Suprapubic skin (tissue), 3 donors: Measurements from ENCODE around the gene LMF2.

Source experiments
- POLR2A ChIP-seq, 2 donors: fragments of 450-650 bp; IDR thresholded peaks; one replicate each; pipeline ENCODE4 v1.6.1; 2017; ENCODE audit warnings: antibody characterized with exemption in 2 of 2, mild to moderate bottlenecking in 2 of 2, moderate library complexity in 2 of 2
- TF ChIP-seq, protein P1 (sequence below), 2 donors: fragments of 200-600 bp in 1 of 2; fragments of 450-650 bp in 1 of 2; sonication (generic) in 1 of 2; IDR thresholded peaks; one replicate each; pipeline ENCODE4 v1.5.1; 2016 to 2019; ENCODE audit warnings: antibody characterized with exemption in 2 of 2, mild to moderate bottlenecking in 1 of 2, moderate library complexity in 1 of 2

DNA sequence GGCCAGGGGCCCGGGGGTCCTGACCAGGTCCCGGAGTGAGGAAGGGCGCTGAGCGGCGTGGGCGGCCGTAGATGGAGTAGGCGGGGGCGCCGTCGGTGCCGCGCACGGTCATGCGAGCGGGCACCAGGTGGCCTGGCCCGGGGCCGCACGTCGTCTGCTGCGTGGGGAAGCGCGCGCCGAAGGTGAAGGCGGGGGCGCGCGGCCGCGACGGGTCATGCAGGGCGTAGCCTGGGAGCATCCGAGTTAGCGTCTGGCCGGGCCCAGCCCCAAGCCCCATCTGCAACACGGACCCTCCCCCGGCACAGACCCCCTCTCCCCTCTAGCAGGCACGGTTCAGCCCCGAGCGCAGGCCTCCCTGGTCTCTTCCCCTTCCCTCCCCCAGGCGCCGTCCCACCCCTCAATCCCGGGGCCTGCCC is 24.1 kb upstream of the LMF2 start:
- TF ChIP-seq, protein P1, sequence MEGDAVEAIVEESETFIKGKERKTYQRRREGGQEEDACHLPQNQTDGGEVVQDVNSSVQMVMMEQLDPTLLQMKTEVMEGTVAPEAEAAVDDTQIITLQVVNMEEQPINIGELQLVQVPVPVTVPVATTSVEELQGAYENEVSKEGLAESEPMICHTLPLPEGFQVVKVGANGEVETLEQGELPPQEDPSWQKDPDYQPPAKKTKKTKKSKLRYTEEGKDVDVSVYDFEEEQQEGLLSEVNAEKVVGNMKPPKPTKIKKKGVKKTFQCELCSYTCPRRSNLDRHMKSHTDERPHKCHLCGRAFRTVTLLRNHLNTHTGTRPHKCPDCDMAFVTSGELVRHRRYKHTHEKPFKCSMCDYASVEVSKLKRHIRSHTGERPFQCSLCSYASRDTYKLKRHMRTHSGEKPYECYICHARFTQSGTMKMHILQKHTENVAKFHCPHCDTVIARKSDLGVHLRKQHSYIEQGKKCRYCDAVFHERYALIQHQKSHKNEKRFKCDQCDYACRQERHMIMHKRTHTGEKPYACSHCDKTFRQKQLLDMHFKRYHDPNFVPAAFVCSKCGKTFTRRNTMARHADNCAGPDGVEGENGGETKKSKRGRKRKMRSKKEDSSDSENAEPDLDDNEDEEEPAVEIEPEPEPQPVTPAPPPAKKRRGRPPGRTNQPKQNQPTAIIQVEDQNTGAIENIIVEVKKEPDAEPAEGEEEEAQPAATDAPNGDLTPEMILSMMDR (IDR thresholded peaks at IDR 0.05), result no peak
- TF ChIP-seq POLR2A (IDR thresholded peaks at IDR 0.05), result no peak
